C4-2B (cell line): Measurements from ENCODE around the gene CFAP210.

Experiments used
- H3K27ac ChIP-seq: fragments of 450-650 bp; 2 replicates; pipeline ENCODE4 v1.5.1; 2017
- CTCF ChIP-seq: fragments of 450-650 bp; conservative IDR thresholded peaks from 2 replicates; pipeline ENCODE4 v1.5.1; 2017; ENCODE audit warnings: mild to moderate bottlenecking
- ZFX ChIP-seq: fragments of 450-650 bp; IDR thresholded peaks from 2 replicates; pipeline ENCODE4 v1.6.1; 2017

The CFAP210 gene

GRCh38 chr2:169717691-169718063, 23.5 kb upstream of the CFAP210 start:
- TF ChIP-seq CTCF, result no peak
- TF ChIP-seq ZFX, result no peak

GRCh38 chr2:169716938-169717690, 22.9 kb upstream of the CFAP210 start:
- peak overlapping the region; percentile 82 for H3K27ac ChIP-seq
- TF ChIP-seq ZFX, result no peak
- TF ChIP-seq CTCF, result no peak

More at GRCh38 chr2:169717691-169718063, 23.5 kb upstream of the CFAP210 start:
- peak overlapping the region; percentile 82 for H3K27ac ChIP-seq

GRCh38 chr2:169716238-169716886, 22.2 kb upstream of the CFAP210 start:
- peak overlapping the region; percentile 82 for H3K27ac ChIP-seq
- TF ChIP-seq ZFX, result no peak
- TF ChIP-seq CTCF, result no peak

GRCh38 chr2:169715379-169716237, 21.4 kb upstream of the CFAP210 start:
- H3K27ac ChIP-seq, result peak overlapping the region; percentile 82
- TF ChIP-seq ZFX (no peak), CTCF (no peak)

GRCh38 chr2:169714699-169715098, 20.5 kb upstream of the CFAP210 start:
- peak overlapping the region; percentile 82 for H3K27ac ChIP-seq
- no peak for TF ChIP-seq ZFX

GRCh38 chr2:169713331-169713730, 19.1 kb upstream of the CFAP210 start:
- peak overlapping the region; percentile 82 for H3K27ac ChIP-seq
- TF ChIP-seq ZFX (no peak), CTCF (no peak)

- no peak for TF ChIP-seq CTCF
- no peak for TF ChIP-seq ZFX
- no peak overlapping the region for H3K27ac ChIP-seq
Observed at GRCh38 chr2:169712791-169713227, 18.6 kb upstream of the CFAP210 start.
